Measurements from ENCODE around the gene RPA3. TPM values are rescaled to one million over a fixed set of nuclear protein-coding genes. Genes with fewer than 3 reads are reported as not detected.
A peak's percentile ranks its signal among the peaks of the same experiment; 100 is the strongest.

RPA3 gene
- total RNA-seq, 1 experiment from 2014 or later: 87.5 TPM

DNA sequence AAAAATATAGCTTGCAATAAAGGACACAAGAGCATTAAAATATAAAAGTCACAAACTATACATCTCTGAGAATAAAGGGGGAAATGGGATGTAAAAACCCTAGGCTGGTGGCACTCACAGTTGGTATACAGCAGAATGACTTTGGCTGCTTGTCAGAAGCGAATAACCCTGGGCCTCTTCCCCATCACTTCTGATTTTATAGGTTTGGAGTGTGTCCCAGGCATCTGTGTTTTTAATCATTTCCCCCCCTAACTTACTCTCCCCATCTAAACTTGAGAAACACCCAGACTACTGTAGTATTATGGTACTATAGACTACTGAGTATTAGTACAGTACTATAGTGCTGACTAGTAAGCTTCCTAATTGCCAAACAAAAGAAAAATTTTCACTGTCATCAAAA lies 1.8 kb upstream of the RPA3 start:
- Histone ChIP-seq H3K79me2 (ENCODE audit: insufficient read depth, low read length) (no peaks in the 10 kb centered on the region), H3K36me3 (ENCODE audit: control insufficient read depth in 1 of 2, insufficient read depth in 2 of 2, low read length in 2 of 2) (no peaks in the 10 kb centered on the region), H3K9ac (ENCODE audit: low read length) (no peak overlapping the region), H3K9me2 (ENCODE audit: insufficient read depth) (no peaks in the 10 kb centered on the region), H3K4me2 (ENCODE audit: low read length) (no peak overlapping the region), H3K4me1 (ENCODE audit: control insufficient read depth in 1 of 2, insufficient read depth in 2 of 2, low read length in 2 of 2) (no peaks in the 10 kb centered on the region), H2AFZ (ENCODE audit: low read depth, low read length, poor library complexity, severe bottlenecking) (no peak overlapping the region), H3K27me3 (ENCODE audit: insufficient read depth, low read length) (no peaks in the 10 kb centered on the region), H4K20me1 (ENCODE audit: insufficient read depth) (no peaks in the 10 kb centered on the region), H3K27ac (ENCODE audit: low read depth, low read length) (no peak overlapping the region), H3K4me3 (replicated peaks in 1 of 2; ENCODE audit: low read depth in 1 of 2, low read length in 2 of 2) (no peak overlapping the region), H3K9me3 (ENCODE audit: control insufficient read depth in 1 of 2, insufficient read depth in 1 of 2, low read depth in 1 of 2, low read length in 2 of 2) (no peaks in the 10 kb centered on the region)
- BruUV-seq (replicated peaks): no TSS peak
- TF ChIP-seq YY1 (IDR thresholded peaks at IDR 0.05; ENCODE audit: extremely low read depth, insufficient replicate concordance, low read depth, low read length) (no peak), EZH2phosphoT487 (IDR thresholded peaks at IDR 0.05; ENCODE audit: borderline replicate concordance) (no peak)
- TF ChIP-seq, protein P1, sequence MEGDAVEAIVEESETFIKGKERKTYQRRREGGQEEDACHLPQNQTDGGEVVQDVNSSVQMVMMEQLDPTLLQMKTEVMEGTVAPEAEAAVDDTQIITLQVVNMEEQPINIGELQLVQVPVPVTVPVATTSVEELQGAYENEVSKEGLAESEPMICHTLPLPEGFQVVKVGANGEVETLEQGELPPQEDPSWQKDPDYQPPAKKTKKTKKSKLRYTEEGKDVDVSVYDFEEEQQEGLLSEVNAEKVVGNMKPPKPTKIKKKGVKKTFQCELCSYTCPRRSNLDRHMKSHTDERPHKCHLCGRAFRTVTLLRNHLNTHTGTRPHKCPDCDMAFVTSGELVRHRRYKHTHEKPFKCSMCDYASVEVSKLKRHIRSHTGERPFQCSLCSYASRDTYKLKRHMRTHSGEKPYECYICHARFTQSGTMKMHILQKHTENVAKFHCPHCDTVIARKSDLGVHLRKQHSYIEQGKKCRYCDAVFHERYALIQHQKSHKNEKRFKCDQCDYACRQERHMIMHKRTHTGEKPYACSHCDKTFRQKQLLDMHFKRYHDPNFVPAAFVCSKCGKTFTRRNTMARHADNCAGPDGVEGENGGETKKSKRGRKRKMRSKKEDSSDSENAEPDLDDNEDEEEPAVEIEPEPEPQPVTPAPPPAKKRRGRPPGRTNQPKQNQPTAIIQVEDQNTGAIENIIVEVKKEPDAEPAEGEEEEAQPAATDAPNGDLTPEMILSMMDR (IDR thresholded peaks at IDR 0.05 in 2 of 3, conservative IDR thresholded peaks at IDR 0.05 in 1 of 3; ENCODE audit: borderline replicate concordance in 1 of 3, insufficient read depth in 1 of 3, low read depth in 2 of 3, low read length in 2 of 3): no peak
- intact Hi-C loops (cut with micrococcal nuclease): no loop called here
- no peak for DNase-seq (ENCODE audit: low read depth, low spot score)
- ATAC-seq: no peak
- ChIA-PET POLR2A (no interaction called here), RAD21 (ENCODE audit: low non-redundant PET in 1 of 2, low total read pairs in 2 of 2, uncharacterized antibody in 2 of 2, unreplicated experiment in 2 of 2) (interaction anchor here in 1 of 2 experiments (0.6 to 1.1 kb wide), 2 partner anchors 39 to 1226 kb away, joined by 3 read pairs; no protein-coding TSS in a partner anchor), CTCF (no interaction called here)

DNA sequence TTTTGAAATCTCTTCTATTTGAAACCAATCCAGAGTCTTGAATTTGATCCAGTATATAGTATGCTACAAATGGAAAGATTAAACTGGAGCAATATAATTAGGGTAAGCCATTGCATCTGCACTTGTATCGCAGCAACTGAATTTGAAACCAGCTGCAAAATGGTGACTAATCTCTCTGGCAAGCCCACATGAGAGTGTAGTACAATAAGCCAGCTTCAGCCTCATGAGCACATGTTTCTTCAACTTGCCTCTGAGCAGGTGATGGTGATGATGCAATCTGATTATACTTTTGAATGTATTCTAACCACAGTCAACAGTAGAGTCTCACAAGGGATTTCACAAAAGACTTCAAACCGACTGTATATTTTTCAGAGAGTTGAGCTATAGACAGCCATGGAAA lies 829 bp upstream of the RPA3 start:
- DNase-seq (ENCODE audit: low read depth, low spot score): peak; percentile 26
- H3K27me3 ChIP-seq (ENCODE audit: insufficient read depth, low read length): no peaks in the 10 kb centered on the region
- H3K36me3 ChIP-seq (ENCODE audit: control insufficient read depth in 1 of 2, insufficient read depth in 2 of 2, low read length in 2 of 2): no peaks in the 10 kb centered on the region
- CTCF ChIA-PET: interaction anchor here (1.0 kb wide), 1 partner anchor 41 kb away, joined by 3 read pairs; no protein-coding TSS in a partner anchor
- H3K9ac ChIP-seq (ENCODE audit: low read length): no peak overlapping the region
- no peak overlapping the region for H2AFZ ChIP-seq (ENCODE audit: low read depth, low read length, poor library complexity, severe bottlenecking)
- no peaks in the 10 kb centered on the region for H3K4me1 ChIP-seq (ENCODE audit: control insufficient read depth in 1 of 2, insufficient read depth in 2 of 2, low read length in 2 of 2)
- no peak overlapping the region for H3K27ac ChIP-seq (ENCODE audit: low read depth, low read length)
- RAD21 ChIA-PET (ENCODE audit: low non-redundant PET in 1 of 2, low total read pairs in 2 of 2, uncharacterized antibody in 2 of 2, unreplicated experiment in 2 of 2): interaction anchor here in 1 of 2 experiments (1.1 kb wide), 1 partner anchor 38 kb away, joined by 3 read pairs; no protein-coding TSS in a partner anchor
- no peak for ATAC-seq
- H3K9me2 ChIP-seq (ENCODE audit: insufficient read depth): no peaks in the 10 kb centered on the region
- no peak overlapping the region for H3K4me2 ChIP-seq (ENCODE audit: low read length)
- no peaks in the 10 kb centered on the region for H3K79me2 ChIP-seq (ENCODE audit: insufficient read depth, low read length)
- H4K20me1 ChIP-seq (ENCODE audit: insufficient read depth): no peaks in the 10 kb centered on the region
- intact Hi-C loops (cut with micrococcal nuclease): no loop called here
- H3K9me3 ChIP-seq (ENCODE audit: control insufficient read depth in 1 of 2, insufficient read depth in 1 of 2, low read depth in 1 of 2, low read length in 2 of 2): no peaks in the 10 kb centered on the region
- no TSS peak for BruUV-seq (replicated peaks)
- POLR2A ChIA-PET: no interaction called here
- no peak overlapping the region for H3K4me3 ChIP-seq (replicated peaks in 1 of 2; ENCODE audit: low read depth in 1 of 2, low read length in 2 of 2)
- TF ChIP-seq, protein P2, sequence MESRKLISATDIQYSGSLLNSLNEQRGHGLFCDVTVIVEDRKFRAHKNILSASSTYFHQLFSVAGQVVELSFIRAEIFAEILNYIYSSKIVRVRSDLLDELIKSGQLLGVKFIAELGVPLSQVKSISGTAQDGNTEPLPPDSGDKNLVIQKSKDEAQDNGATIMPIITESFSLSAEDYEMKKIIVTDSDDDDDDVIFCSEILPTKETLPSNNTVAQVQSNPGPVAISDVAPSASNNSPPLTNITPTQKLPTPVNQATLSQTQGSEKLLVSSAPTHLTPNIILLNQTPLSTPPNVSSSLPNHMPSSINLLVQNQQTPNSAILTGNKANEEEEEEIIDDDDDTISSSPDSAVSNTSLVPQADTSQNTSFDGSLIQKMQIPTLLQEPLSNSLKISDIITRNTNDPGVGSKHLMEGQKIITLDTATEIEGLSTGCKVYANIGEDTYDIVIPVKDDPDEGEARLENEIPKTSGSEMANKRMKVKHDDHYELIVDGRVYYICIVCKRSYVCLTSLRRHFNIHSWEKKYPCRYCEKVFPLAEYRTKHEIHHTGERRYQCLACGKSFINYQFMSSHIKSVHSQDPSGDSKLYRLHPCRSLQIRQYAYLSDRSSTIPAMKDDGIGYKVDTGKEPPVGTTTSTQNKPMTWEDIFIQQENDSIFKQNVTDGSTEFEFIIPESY (IDR thresholded peaks at IDR 0.05; ENCODE audit: extremely low read depth, insufficient replicate concordance, low read length): no peak
- no peak for TF ChIP-seq JUND (IDR thresholded peaks at IDR 0.05)
- TF ChIP-seq EGR1 (IDR thresholded peaks at IDR 0.05; ENCODE audit: low read depth): no peak
- no peak for TF ChIP-seq TCF7L2 (IDR thresholded peaks at IDR 0.05; ENCODE audit: borderline replicate concordance, extremely low read depth, insufficient read depth, insufficient read length)
- TF ChIP-seq POLR2AphosphoS5 (IDR thresholded peaks at IDR 0.05; ENCODE audit: low read depth, low read length): no peak
- TF ChIP-seq SIN3A (IDR thresholded peaks at IDR 0.05; ENCODE audit: low read depth): no peak
- no peak for TF ChIP-seq POLR2A (IDR thresholded peaks at IDR 0.05; ENCODE audit: borderline replicate concordance, extremely low read depth, insufficient read depth, insufficient read length)
- TF ChIP-seq RAD21 (IDR thresholded peaks at IDR 0.05; ENCODE audit: low read depth): no peak
- TF ChIP-seq ZNF274 (IDR thresholded peaks at IDR 0.05; ENCODE audit: low read depth, low read length): no peak
- TF ChIP-seq, protein P3, sequence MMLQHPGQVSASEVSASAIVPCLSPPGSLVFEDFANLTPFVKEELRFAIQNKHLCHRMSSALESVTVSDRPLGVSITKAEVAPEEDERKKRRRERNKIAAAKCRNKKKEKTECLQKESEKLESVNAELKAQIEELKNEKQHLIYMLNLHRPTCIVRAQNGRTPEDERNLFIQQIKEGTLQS (IDR thresholded peaks at IDR 0.05): peak; percentile 87
- TF ChIP-seq YY1 (IDR thresholded peaks at IDR 0.05; ENCODE audit: extremely low read depth, insufficient replicate concordance, low read depth, low read length): no peak

Measured in HCT116 (cell line).